SK-N-SH (cell line): ENCODE data around the gene ZMIZ1. TPM values are rescaled to one million over a fixed set of nuclear protein-coding genes. Genes with fewer than 3 reads are reported as not detected.

Experiments
- CTCF ChIA-PET: fragments of 300-600, 350-600 bp; formaldehyde crosslinking; extraction: SDS; loops from one replicate; lab custom pipeline; 2021; lab: Yijun Ruan, JAX
- POLR2A ChIA-PET: fragments of 350-600 bp; sonication (Branson Sonifier 250); formaldehyde crosslinking; extraction: SDS; loops from one replicate; lab custom pipeline; 2020; ENCODE audit warnings: antibody characterized with exemption, inconsistent platforms; lab: Yijun Ruan, JAX
- DNase-seq: peaks from one replicate; pipeline ENCODE4 v3.0.0; 2012
- H2AFZ ChIP-seq: fragments of 200-600 bp; sonication (generic); 2 replicates; pipeline ENCODE4 v1.8.1; 2016; ENCODE audit warnings: antibody characterized with exemption, mild to moderate bottlenecking, low read depth
- H3F3A ChIP-seq: fragments of 200-600 bp; sonication (generic); replicated peaks from 2 replicates; pipeline ENCODE3; 2016; ENCODE audit warnings: antibody characterized with exemption, mild to moderate bottlenecking; ENCODE audit not compliant: insufficient read depth
- H3K27ac ChIP-seq, 2 experiments: fragments of 200-500 bp in 1 of 2; fragments of 200-600 bp in 1 of 2; sonication (Bioruptor generic) in 1 of 2; sonication (generic), shearing (Covaris generic) in 1 of 2; 2 replicates each; pipeline versions ENCODE4 v1.5.1 to v1.6.1; 2014 to 2016; ENCODE audit warnings: low read depth in 2 of 2, inconsistent platforms in 1 of 2, low read length in 1 of 2, mild to moderate bottlenecking in 1 of 2, mixed read lengths in 1 of 2
- H3K27me3 ChIP-seq: fragments of 200-600 bp; sonication (generic), shearing (Covaris generic); 2 replicates; pipeline ENCODE4 v1.6.1; 2016; ENCODE audit warnings: mixed run types; ENCODE audit not compliant: insufficient read depth
- H3K36me3 ChIP-seq, 2 experiments: fragments of 200-500 bp in 1 of 2; fragments of 200-600 bp in 1 of 2; sonication (Bioruptor generic) in 1 of 2; sonication (generic) in 1 of 2; replicated peaks in 1 of 2; 2 replicates each; pipeline versions ENCODE3 to v1.5.1; 2014 to 2016; ENCODE audit warnings: low read length in 1 of 2, mild to moderate bottlenecking in 1 of 2; ENCODE audit not compliant: insufficient read depth in 2 of 2, control insufficient read depth in 1 of 2
- H3K4me1 ChIP-seq, 2 experiments: fragments of 200-500 bp in 1 of 2; fragments of 200-600 bp in 1 of 2; sonication (Bioruptor generic) in 1 of 2; sonication (generic), shearing (Covaris generic) in 1 of 2; 2 replicates each; pipeline versions ENCODE4 v1.5.1 to v1.6.1; 2014 to 2016; ENCODE audit warnings: low read depth in 1 of 2, low read length in 1 of 2, mixed run types in 1 of 2; ENCODE audit not compliant: insufficient read depth in 2 of 2, control insufficient read depth in 1 of 2
- H3K4me2 ChIP-seq: fragments of 200-600 bp; sonication (generic), shearing (Covaris generic); 2 replicates; pipeline ENCODE4 v1.6.1; 2017; ENCODE audit warnings: mixed run types
- H3K4me3 ChIP-seq, 2 experiments: fragments of 200-500 bp in 1 of 2; fragments of 200-600 bp in 1 of 2; sonication (Bioruptor generic) in 1 of 2; sonication (generic), shearing (Covaris generic) in 1 of 2; 2 replicates each; pipeline versions ENCODE4 v1.5.1 to v1.8.1; 2014 to 2016; ENCODE audit warnings: low read depth in 2 of 2, inconsistent platforms in 1 of 2, low read length in 1 of 2, mild to moderate bottlenecking in 1 of 2, mixed read lengths in 1 of 2, moderate library complexity in 1 of 2
- H3K79me2 ChIP-seq: fragments of 200-600 bp; sonication (generic); 2 replicates; pipeline ENCODE4 v1.8.1; 2017; ENCODE audit warnings: mild to moderate bottlenecking; ENCODE audit not compliant: insufficient read depth
- H3K9ac ChIP-seq: fragments of 200-600 bp; sonication (generic); 2 replicates; pipeline ENCODE4 v1.6.1; 2017; ENCODE audit warnings: mixed run types
- H3K9me2 ChIP-seq: fragments of 200-600 bp; sonication (generic); 2 replicates; pipeline ENCODE4 v1.6.1; 2017; ENCODE audit warnings: mixed run types
- H3K9me3 ChIP-seq: fragments of 200-600 bp; sonication (generic); 2 replicates; pipeline ENCODE4 v1.6.1; 2017; ENCODE audit warnings: mixed run types, mild to moderate bottlenecking, moderate library complexity
- H4K20me1 ChIP-seq: fragments of 200-600 bp; sonication (generic); 2 replicates; pipeline ENCODE4 v1.6.1; 2017; ENCODE audit warnings: mild to moderate bottlenecking, mixed run types; ENCODE audit not compliant: insufficient read depth
- CHD2 ChIP-seq: fragments of 150-350 bp; IDR thresholded peaks from 2 replicates; pipeline ENCODE4 v1.6.1; 2018; ENCODE audit warnings: low read length; ENCODE audit not compliant: partially characterized antibody
- CTCF ChIP-seq: fragments of 200-600 bp; sonication (generic); IDR thresholded peaks from 2 replicates; pipeline ENCODE4 v1.6.1; 2017; ENCODE audit warnings: antibody characterized with exemption, mild to moderate bottlenecking, moderate library complexity
- ELF1 ChIP-seq: IDR thresholded peaks from 2 replicates; pipeline ENCODE4 v1.4.0; 2012
- EP300 ChIP-seq, 2 experiments: IDR thresholded peaks; 2 replicates each; pipeline versions ENCODE4 v1.4.0 to v1.6.1; 2012; ENCODE audit warnings: borderline replicate concordance in 1 of 2, low read depth in 1 of 2, low read length in 1 of 2
- EZH2phosphoT487 ChIP-seq: fragments of 200-600 bp; sonication (generic); IDR thresholded peaks from 2 replicates; pipeline ENCODE4 v1.6.1; 2017; ENCODE audit warnings: low read depth, mixed run types, mild to moderate bottlenecking, antibody characterized with exemption, moderate library complexity, borderline replicate concordance
- FOSL2 ChIP-seq: IDR thresholded peaks from 2 replicates; pipeline ENCODE4 v1.4.0; 2012; ENCODE audit warnings: low read depth, mild to moderate bottlenecking, moderate library complexity, borderline replicate concordance
- FOXM1 ChIP-seq: IDR thresholded peaks from 2 replicates; pipeline ENCODE4 v1.4.0; 2012; ENCODE audit warnings: low read depth, mild to moderate bottlenecking
- GABPA ChIP-seq: IDR thresholded peaks from 2 replicates; pipeline ENCODE4 v1.4.0; 2012; ENCODE audit warnings: low read depth, mild to moderate bottlenecking
- GATA2 ChIP-seq: sonication (generic); formaldehyde crosslinking; IDR thresholded peaks from 2 replicates; pipeline ENCODE4 v1.5.0; 2020; ENCODE audit warnings: mild to moderate bottlenecking, missing genetic modification reagents
- JUND ChIP-seq: IDR thresholded peaks from 2 replicates; pipeline ENCODE4 v1.4.0; 2012
- MEF2A ChIP-seq: IDR thresholded peaks from 2 replicates; pipeline ENCODE4 v1.4.0; 2012; ENCODE audit warnings: low read depth, borderline replicate concordance
- MXI1 ChIP-seq: IDR thresholded peaks from 2 replicates; pipeline ENCODE4 v1.6.1; 2012; ENCODE audit warnings: mild to moderate bottlenecking, low read depth, low read length, improper control_type of control experiment
- POLR2AphosphoS5 ChIP-seq: IDR thresholded peaks from 2 replicates; pipeline ENCODE4 v1.6.1; 2012; ENCODE audit warnings: low read depth, low read length
- RAD21 ChIP-seq: IDR thresholded peaks from 2 replicates; pipeline ENCODE4 v1.6.1; 2012; ENCODE audit warnings: mild to moderate bottlenecking, low read length
- RCOR1 ChIP-seq: fragments of 150-350 bp; IDR thresholded peaks from 2 replicates; pipeline ENCODE4 v1.6.1; 2017; ENCODE audit warnings: antibody characterized with exemption, low read length
- REST ChIP-seq: IDR thresholded peaks from 2 replicates; pipeline ENCODE4 v1.6.1; 2012; ENCODE audit warnings: mild to moderate bottlenecking, low read depth, low read length, moderate library complexity
- RXRA ChIP-seq: IDR thresholded peaks from 2 replicates; pipeline ENCODE4 v1.4.0; 2012; ENCODE audit warnings: low read depth, mild to moderate bottlenecking, borderline replicate concordance
- SIN3A ChIP-seq: IDR thresholded peaks from 2 replicates; pipeline ENCODE4 v1.6.1; 2012; ENCODE audit warnings: low read depth, mild to moderate bottlenecking, low read length, moderate library complexity, borderline replicate concordance
- TCF12 ChIP-seq: IDR thresholded peaks from 2 replicates; pipeline ENCODE4 v1.4.0; 2012
- WGBS: methylation state at CpG from one replicate; pipeline ENCODE4 v1.1.6; 2017; ENCODE audit warnings: low lambda C conversion rate; 5-methylcytosine and 5-hydroxymethylcytosine counted together
- polyA plus RNA-seq, 3 experiments: library from polyadenylated mRNA; depleted of rRNA; stranded (reverse); fragments of >200 nt; gene quantifications; 2 replicates each; pipeline ENCODE4 v1.2.3, GENCODE V29; 2012
- TF ChIP-seq, protein P1 (sequence below): IDR thresholded peaks from 2 replicates; pipeline ENCODE4; 2012
- TF ChIP-seq, protein P2 (sequence below): IDR thresholded peaks from 2 replicates; pipeline ENCODE4 v1.4.0; 2012; ENCODE audit warnings: low read depth, borderline replicate concordance

The ZMIZ1 gene
- polyA plus RNA-seq, 1 of the 3 experiments (the other 2 are of a cell fraction): 23.5 TPM

- Histone ChIP-seq H3K9me2 (no peaks in the 10 kb centered on the region), H3K9me3 (no peaks in the 10 kb centered on the region), H3K4me1 (peaks cover 13 to 61% of the 10 kb centered on the region in 2 experiments; a peak in 2 of 4 replicates), H4K20me1 (no peaks in the 10 kb centered on the region), H3K4me2 (no peak overlapping the region), H3K4me3 (no peak overlapping the region), H3K27me3 (no peaks in the 10 kb centered on the region), H3K36me3 (no peaks in the 10 kb centered on the region), H3F3A (no peaks in the 10 kb centered on the region), H3K79me2 (no peaks in the 10 kb centered on the region), H3K27ac (no peak overlapping the region; a peak in 1 of 4 replicates), H3K9ac (no peak overlapping the region), H2AFZ (no peak overlapping the region)
- ChIA-PET CTCF (interaction anchor here (1.1 to 2.7 kb wide), 6 partner anchors 10 to 250 kb away, joined by 3 to 12 read pairs (median 4); no protein-coding TSS in a partner anchor), POLR2A (no interaction called here)
- TF ChIP-seq RCOR1 (no peak), ELF1 (no peak), GATA2 (no peak), GABPA (no peak), EZH2phosphoT487 (no peak), POLR2AphosphoS5 (no peak), CHD2 (no peak), JUND (no peak), FOSL2 (no peak), FOXM1 (no peak), RXRA (no peak), RAD21 (no peak), TCF12 (no peak), EP300 (IDR thresholded peaks at IDR 0.05; ENCODE audit: borderline replicate concordance in 1 of 2, low read depth in 1 of 2, low read length in 1 of 2) (no peak), MEF2A (no peak), SIN3A (no peak), MXI1 (no peak)
- TF ChIP-seq, protein P1, sequence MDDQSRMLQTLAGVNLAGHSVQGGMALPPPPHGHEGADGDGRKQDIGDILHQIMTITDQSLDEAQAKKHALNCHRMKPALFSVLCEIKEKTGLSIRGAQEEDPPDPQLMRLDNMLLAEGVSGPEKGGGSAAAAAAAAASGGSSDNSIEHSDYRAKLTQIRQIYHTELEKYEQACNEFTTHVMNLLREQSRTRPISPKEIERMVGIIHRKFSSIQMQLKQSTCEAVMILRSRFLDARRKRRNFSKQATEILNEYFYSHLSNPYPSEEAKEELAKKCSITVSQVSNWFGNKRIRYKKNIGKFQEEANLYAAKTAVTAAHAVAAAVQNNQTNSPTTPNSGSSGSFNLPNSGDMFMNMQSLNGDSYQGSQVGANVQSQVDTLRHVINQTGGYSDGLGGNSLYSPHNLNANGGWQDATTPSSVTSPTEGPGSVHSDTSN: no peak
- no peak for DNase-seq
- WGBS: 88% methylated on average over 14 of the region's 14 CpGs
Measured at GRCh38 chr10:79051766-79052165, 17.0 kb upstream of the ZMIZ1 start.

- Histone ChIP-seq H4K20me1 (no peaks in the 10 kb centered on the region), H3K4me2 (no peak overlapping the region), H3K79me2 (no peaks in the 10 kb centered on the region), H3K9ac (no peak overlapping the region), H3K4me3 (no peak overlapping the region), H3F3A (no peaks in the 10 kb centered on the region), H3K27me3 (no peaks in the 10 kb centered on the region), H3K4me1 (peaks cover 13 to 59% of the 10 kb centered on the region in 2 experiments; a peak in 2 of 4 replicates), H3K9me3 (no peaks in the 10 kb centered on the region), H2AFZ (no peak overlapping the region), H3K36me3 (no peaks in the 10 kb centered on the region), H3K27ac (no peak overlapping the region), H3K9me2 (no peaks in the 10 kb centered on the region)
- POLR2A ChIA-PET: no interaction called here
- 85% methylated on average over 9 of the region's 12 CpGs for WGBS
- CTCF ChIA-PET: interaction anchor here (0.6 to 2.7 kb wide), 7 partner anchors 9 to 251 kb away, joined by 3 to 12 read pairs (median 3); no protein-coding TSS in a partner anchor
- peak; percentile 66 for DNase-seq
- TF ChIP-seq GATA2 (no peak), GABPA (no peak), RAD21 (peak; percentile 22), ELF1 (no peak), RXRA (no peak), REST (no peak), CTCF (peak; percentile 28), FOXM1 (no peak)
- TF ChIP-seq, protein P2, sequence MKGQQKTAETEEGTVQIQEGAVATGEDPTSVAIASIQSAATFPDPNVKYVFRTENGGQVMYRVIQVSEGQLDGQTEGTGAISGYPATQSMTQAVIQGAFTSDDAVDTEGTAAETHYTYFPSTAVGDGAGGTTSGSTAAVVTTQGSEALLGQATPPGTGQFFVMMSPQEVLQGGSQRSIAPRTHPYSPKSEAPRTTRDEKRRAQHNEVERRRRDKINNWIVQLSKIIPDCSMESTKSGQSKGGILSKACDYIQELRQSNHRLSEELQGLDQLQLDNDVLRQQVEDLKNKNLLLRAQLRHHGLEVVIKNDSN: peak; percentile 23; the same call in 1 of the 2 replicates
Measured at GRCh38 chr10:79052291-79053080, 16.3 kb upstream of the ZMIZ1 start.
